CD4-positive, alpha-beta T cell treated with Interleukin-4 for 1 hour (primary cell): Measurements from ENCODE around the gene IGDCC3.

ENCODE experiments used
- DNase-seq, 2 donors: peaks; one replicate each; pipeline ENCODE4 v3.0.0-alpha.2; 2020 to 2022

The IGDCC3 gene

DNA sequence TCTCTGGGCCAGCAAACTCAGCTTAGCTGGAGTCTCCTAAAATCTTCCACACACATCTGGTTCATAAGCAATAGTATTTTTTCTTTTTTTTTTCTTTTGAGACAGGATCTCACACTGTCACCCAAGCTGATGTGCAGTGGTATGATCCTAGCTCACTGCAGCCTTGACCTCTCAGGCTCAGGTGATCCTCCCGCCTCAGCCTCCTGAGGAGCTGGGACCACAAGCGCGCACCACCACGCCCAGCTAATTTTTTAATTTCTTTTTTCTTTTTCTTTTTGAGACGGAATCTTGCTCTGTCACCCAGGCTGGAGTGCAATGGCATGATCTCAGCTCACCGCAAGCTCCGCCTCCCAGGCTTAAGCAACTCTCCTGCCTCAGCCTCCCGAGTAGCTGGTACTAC, 39.0 kb downstream of the IGDCC3 start:
- DNase-seq: no peak

DNA sequence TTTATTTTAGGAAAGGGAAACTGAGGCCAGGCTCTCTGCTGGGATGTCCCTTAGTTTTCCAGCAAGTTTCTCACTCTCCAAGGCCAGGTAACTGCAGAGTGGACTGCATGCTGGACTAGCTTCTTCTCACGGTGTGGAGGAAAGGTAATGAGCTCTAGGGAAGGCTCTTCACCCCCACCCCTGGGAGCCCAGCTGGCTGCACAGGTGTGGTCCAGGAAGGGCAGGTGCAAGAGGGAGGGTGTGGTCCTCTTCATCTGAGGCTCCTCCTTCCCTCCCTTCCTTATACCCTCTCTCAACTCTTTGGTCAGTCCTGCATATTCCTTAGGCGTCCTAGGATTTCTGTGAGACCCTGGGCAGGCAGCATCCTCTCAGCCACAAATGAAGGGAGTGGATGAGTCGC, 39.4 kb downstream of the IGDCC3 start:
- DNase-seq: no peak

GRCh38 chr15:65337436-65338070, 40.2 kb downstream of the IGDCC3 start:
- DNase-seq: no peak

DNA sequence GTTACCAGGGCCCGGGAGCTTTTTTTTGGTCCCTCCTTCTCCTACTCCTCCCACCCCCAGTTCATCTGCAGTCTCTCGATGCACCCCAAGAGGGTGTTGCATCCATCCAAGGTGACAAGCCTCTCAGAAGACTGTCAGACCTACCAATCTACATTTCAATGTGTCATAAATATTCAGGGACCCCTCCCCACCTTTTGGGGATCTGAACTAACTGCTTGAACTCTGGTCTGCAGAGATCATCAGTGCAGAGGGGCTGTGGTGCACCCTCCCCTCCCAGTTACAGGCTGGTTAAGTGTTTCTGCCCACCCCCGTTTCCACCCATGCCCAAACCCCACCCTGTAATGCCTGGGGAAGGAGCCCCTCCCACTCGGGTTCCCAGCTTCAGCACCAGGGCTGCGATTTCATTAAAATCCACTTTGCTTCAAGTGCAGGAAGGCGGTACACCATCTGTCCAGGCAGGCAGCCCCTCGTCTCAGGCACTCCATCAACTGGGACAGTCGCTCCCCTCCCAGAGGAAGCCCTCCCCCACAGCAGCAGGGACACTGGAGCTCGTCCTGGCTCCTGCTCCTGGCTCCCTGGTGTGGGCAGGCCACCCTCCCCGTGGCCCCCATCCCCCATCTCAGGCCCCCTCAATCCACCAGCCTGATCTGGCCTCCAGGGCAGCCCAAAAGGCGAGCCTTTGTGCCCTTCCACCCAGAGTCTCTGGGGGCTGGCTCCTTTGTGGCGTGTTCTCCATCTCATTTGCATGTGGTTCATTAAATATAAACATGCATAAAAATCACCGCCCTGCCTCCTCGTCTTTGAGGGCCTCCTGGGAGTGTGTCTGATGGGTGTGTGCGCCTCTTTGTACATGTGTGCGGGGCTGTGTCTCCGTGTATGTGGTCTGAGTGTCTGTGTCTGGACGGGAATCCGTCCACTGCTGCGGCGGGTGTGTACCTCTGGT, 41.0 kb downstream of the IGDCC3 start:
- DNase-seq: no peak

GRCh38 chr15:65335278-65336055, 42.3 kb downstream of the IGDCC3 start:
- DNase-seq: no peak

- DNase-seq: no peak
Measured at GRCh38 chr15:65334586-65335231, 43.1 kb downstream of the IGDCC3 start.

GRCh38 chr15:65333856-65334255, 43.9 kb downstream of the IGDCC3 start:
- DNase-seq: no peak

- DNase-seq: no peak
Measured at GRCh38 chr15:65333148-65333820, 44.5 kb downstream of the IGDCC3 start.

DNA sequence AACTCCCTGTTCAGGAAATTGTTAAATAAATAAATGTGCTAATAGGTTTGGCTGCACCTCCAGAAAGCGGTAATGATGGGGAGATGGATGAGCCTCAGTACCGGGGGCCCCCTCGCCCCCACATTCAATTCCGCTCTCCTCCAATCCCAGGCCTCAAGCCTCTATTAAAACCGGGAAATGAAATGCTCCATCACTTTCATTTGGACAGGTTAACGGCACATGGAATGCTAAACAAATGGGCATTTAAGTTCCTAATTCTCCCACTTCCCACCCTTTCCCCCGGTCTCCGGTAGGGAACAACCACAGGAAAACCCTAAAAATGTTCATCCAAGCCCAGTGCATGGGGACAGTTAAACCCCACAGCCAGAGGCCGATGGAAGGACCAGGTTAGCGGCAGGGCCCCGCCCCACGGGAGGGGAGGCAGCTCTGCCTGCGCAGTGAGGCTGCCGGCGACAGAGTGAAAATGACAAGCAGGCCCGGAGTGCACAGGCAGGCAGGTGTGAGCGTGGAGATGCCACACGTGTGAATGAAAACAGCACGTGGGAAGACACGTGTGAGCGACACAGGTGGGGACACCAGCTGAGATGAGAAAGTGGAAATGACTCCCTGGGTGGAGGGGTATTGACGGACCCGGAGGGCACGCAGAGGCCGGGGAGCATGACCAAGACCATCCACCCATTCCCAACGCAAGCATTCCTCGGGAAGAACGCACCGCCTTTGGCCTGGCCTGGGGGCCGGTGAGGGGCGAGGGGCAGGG, 45.2 kb downstream of the IGDCC3 start:
- DNase-seq: no peak

DNA sequence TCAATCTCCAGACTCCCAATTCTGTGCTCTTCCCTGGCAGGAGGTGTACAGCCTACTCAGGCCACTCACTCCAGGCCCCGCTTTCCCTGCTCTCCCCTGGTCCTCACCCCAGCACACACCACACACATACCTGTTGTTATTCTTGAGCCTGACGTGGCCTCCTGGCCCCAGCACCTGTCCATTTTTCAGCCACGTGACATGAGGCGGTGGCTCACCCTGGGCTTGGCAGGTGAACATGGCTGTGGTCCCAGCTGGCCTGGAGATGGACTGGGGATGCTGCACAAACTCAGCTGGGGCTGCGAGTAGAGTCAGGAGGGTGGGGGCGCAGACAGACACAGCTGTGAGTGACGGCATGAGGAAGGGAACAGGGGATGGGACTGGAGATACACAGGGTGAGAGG, 46.0 kb downstream of the IGDCC3 start:
- no peak for DNase-seq

- DNase-seq: no peak
Measured at GRCh38 chr15:65330934-65331645, 46.7 kb downstream of the IGDCC3 start.

GRCh38 chr15:65329984-65330735, 47.6 kb downstream of the IGDCC3 start:
- no peak for DNase-seq

GRCh38 chr15:65329288-65329983, 48.4 kb downstream of the IGDCC3 start:
- no peak for DNase-seq

GRCh38 chr15:65328506-65329287, 49.1 kb downstream of the IGDCC3 start:
- no peak for DNase-seq

DNA sequence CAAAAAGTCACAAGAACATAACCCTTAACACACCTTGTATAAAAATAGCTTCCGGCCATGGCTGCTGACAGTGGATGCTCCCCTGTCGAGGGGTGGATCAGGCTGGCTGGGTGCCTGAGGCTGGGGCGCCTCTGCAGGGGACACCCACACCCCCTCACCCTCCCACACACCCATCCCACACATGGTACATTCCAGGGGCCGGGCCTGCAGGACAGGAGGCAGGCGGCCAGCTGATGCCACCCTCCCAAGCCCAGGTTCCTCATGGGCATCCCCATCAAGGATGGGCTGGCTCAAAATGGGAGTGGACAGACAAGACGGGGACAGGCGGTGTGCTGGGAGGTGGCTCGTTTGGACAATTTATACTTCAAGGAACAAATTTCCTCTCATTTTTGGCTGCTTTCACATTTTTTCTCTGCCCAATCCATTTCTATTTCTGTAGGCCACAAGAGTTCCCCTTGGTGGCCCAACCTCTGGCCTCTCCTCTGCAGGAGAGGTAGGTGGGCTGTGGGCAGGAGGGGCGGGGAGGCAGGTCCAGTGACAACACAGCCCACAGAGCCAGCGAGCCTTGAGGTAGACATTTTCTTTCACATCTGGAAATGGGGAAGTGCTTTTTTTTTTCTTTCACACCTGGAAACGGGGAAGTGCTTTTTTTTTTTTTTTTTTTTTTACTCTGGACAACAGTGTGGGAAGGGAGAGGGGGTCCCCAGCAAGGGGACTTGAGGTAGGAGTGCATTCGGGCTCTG, 50.0 kb downstream of the IGDCC3 start:
- DNase-seq: no peak

- no peak for DNase-seq
Measured at GRCh38 chr15:65326818-65327217, 51.0 kb downstream of the IGDCC3 start.

- no peak for DNase-seq
Measured at GRCh38 chr15:65326117-65326526, 51.7 kb downstream of the IGDCC3 start.

DNA sequence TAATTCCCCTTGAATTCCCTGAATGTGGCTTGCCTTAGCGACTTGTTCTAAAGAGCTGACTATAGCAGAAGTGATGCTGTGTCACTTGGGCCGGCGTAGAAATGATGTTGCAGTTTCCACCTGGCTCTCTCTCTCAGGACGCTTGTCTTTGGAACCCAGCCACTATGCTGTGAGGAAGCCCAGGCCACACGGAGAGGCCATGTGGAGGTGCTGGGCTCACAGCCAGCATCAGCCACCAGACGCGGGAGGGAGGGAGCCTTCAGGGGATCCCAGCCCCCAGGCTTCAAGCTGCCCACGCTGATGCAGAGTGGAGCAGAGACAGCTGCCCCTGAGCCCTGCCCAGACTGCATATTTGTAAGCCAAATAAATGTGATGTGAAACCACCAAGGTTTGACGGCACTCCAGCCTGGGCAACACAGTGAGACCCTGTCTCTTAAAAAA, 54.7 kb downstream of the IGDCC3 start:
- no peak for DNase-seq
